Peyer's patch (tissue), 4 donors: Measurements from ENCODE around the gene TMC5. TPM values are rescaled to one million over a fixed set of nuclear protein-coding genes. Genes with fewer than 3 reads are reported as not detected.
"Not testable (repeated sequence)": the region's sequence is repeated elsewhere in the genome, so short reads cannot be mapped to it uniquely, and the experiment has no call there.

Experiments
- DNase-seq, 3 donors: peaks; one replicate each; pipeline ENCODE4 v3.0.0-alpha.2; 2017 to 2019
- H3K27ac ChIP-seq, 4 donors: fragments of 200-600 bp; sonication (generic); one replicate each; pipeline ENCODE4 v1.5.1; 2016 to 2019
- H3K27me3 ChIP-seq, 2 donors: fragments of 200-600 bp; sonication (generic); one replicate each; pipeline ENCODE4 v1.5.1; 2019
- H3K36me3 ChIP-seq, 3 donors: fragments of 200-600 bp; sonication (generic); one replicate each; pipeline ENCODE4 v1.5.1; 2016 to 2019
- H3K4me1 ChIP-seq, 4 donors: fragments of 200-600 bp; sonication (generic); one replicate each; pipeline ENCODE4 v1.5.1; 2016 to 2019
- H3K4me3 ChIP-seq, 4 donors: fragments of 200-600 bp; sonication (generic); 1 replicate in 3 of 4; 2 replicates in 1 of 4; pipeline ENCODE4 v1.5.1; 2016 to 2019; ENCODE audit warnings: mild to moderate bottlenecking in 1 of 4
- H3K9me3 ChIP-seq, 4 donors: fragments of 200-600 bp; sonication (generic); one replicate each; pipeline ENCODE4 v1.5.1; 2016 to 2019; ENCODE audit warnings: mild to moderate bottlenecking in 1 of 4
- POLR2A ChIP-seq, 2 donors: fragments of 450-650 bp; IDR thresholded peaks; one replicate each; pipeline ENCODE4 v1.5.1; 2017; ENCODE audit warnings: antibody characterized with exemption in 2 of 2, mild to moderate bottlenecking in 2 of 2, moderate library complexity in 2 of 2
- total RNA-seq, 4 donors: library from RNA; depleted of rRNA; stranded (reverse); fragments of >200 nt; gene quantifications; one replicate each; pipeline ENCODE4 v1.1.0, GENCODE V29; 2016
- TF ChIP-seq, protein P1 (sequence below), 6 experiments: fragments of 450-650 bp in 4 of 6; fragments of 200-600 bp in 2 of 6; sonication (generic) in 1 of 6; IDR thresholded peaks; one replicate each; pipeline ENCODE4 v1.5.1; 2017 to 2019; ENCODE audit warnings: antibody characterized with exemption in 6 of 6, mild to moderate bottlenecking in 3 of 6, moderate library complexity in 1 of 6

TMC5 gene
- total RNA-seq, 4 donors from 2014 or later = 26.4 to 218 (median 175) TPM

DNA sequence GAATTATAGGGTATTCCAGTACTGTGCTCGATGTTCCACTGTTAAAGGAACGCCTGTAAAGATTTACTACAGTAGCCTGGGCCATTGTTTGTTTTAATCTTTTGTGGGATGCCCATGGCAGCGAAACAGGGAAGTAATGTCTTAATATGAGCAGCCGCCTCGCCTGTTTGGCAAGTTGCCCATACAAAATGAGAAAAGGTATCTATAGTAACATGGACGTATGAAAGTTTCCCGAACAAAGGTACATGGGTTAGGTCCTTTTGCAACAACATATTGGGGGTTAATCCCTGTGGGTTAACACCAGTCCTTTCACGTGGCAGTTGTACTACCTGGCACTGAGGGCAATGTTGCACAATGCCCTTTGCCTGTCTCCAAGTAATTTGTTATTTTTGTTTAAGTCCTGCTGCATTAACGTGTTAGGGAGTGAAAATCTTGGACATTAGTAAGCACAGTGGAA, 21.1 kb upstream of the TMC5 start:
- Histone ChIP-seq H3K4me1 (peaks cover 0 to 22% (median 1%) of the 10 kb centered on the region in 4 donors), H3K27me3 (no peaks in the 10 kb centered on the region), H3K36me3 (no peaks in the 10 kb centered on the region), H3K9me3 (peaks cover 0 to 15% (median 0%) of the 10 kb centered on the region in 4 donors), H3K27ac (peak overlapping the region in 3 of 4 donors; percentile 59 to 76 (median 59)), H3K4me3 (no peak overlapping the region)
- TF ChIP-seq, protein P1, sequence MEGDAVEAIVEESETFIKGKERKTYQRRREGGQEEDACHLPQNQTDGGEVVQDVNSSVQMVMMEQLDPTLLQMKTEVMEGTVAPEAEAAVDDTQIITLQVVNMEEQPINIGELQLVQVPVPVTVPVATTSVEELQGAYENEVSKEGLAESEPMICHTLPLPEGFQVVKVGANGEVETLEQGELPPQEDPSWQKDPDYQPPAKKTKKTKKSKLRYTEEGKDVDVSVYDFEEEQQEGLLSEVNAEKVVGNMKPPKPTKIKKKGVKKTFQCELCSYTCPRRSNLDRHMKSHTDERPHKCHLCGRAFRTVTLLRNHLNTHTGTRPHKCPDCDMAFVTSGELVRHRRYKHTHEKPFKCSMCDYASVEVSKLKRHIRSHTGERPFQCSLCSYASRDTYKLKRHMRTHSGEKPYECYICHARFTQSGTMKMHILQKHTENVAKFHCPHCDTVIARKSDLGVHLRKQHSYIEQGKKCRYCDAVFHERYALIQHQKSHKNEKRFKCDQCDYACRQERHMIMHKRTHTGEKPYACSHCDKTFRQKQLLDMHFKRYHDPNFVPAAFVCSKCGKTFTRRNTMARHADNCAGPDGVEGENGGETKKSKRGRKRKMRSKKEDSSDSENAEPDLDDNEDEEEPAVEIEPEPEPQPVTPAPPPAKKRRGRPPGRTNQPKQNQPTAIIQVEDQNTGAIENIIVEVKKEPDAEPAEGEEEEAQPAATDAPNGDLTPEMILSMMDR (IDR thresholded peaks at IDR 0.05) = no peak
- TF ChIP-seq POLR2A (IDR thresholded peaks at IDR 0.05) = no peak
- peak in 2 of 3 donors; percentile 60 to 82 for DNase-seq

DNA sequence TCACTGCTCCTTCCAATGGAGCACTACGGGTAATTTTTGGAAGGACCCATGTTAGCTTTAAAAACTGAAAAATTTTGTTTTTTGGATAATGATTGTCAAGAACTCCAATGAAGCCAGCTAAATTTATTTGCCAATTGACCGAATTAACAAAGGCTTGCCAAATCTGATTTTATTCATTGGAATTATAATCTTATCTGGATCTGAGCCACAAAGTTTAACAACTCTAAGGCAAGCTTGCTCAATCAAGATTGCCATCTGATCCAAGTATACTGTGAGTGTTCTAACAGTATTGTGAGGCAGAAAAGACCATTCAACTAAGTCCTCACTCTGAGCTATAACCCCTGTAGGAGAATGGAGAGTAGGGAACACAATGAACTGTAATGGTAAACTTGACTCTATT, 20.3 kb upstream of the TMC5 start:
- not testable (repeated sequence) for H3K4me3 ChIP-seq, H3K36me3 ChIP-seq, DNase-seq, H3K27me3 ChIP-seq
- peak overlapping the region in 3 of 4 donors; percentile 59 to 76 (median 59) for H3K27ac ChIP-seq
- H3K4me1 ChIP-seq = peaks cover 0 to 22% (median 1%) of the 10 kb centered on the region in 4 donors
- peaks cover 0 to 19% (median 0%) of the 10 kb centered on the region in 4 donors for H3K9me3 ChIP-seq

DNA sequence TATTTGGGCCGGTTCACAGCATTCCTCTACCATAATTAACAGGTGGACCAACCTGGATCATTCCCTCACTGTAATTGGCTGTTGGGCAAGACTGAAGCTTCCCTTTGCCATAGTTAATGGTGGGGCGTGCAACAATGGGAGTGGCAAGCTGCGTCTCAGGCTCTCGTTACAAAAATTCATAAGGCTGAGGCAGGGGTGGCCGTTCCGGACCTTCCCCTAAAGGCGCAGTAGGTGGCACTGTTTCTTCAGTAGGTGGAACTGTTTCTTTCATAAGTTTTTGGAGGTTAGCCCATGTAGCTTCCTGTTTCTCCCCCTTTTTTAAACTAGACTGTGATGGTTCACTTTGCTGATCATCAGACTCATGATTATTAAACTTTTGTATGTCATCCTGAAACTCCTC, 17.0 kb upstream of the TMC5 start:
- Histone ChIP-seq H3K27me3 (no peaks in the 10 kb centered on the region), H3K36me3 (no peaks in the 10 kb centered on the region), H3K9me3 (peaks cover 0 to 19% (median 0%) of the 10 kb centered on the region in 4 donors), H3K4me3 (no peak overlapping the region), H3K27ac (no peak overlapping the region), H3K4me1 (peaks cover 0 to 6% (median 0%) of the 10 kb centered on the region in 4 donors)
- DNase-seq = no peak
- TF ChIP-seq, protein P1 (IDR thresholded peaks at IDR 0.05) = no peak
- TF ChIP-seq POLR2A (IDR thresholded peaks at IDR 0.05) = no peak

DNA sequence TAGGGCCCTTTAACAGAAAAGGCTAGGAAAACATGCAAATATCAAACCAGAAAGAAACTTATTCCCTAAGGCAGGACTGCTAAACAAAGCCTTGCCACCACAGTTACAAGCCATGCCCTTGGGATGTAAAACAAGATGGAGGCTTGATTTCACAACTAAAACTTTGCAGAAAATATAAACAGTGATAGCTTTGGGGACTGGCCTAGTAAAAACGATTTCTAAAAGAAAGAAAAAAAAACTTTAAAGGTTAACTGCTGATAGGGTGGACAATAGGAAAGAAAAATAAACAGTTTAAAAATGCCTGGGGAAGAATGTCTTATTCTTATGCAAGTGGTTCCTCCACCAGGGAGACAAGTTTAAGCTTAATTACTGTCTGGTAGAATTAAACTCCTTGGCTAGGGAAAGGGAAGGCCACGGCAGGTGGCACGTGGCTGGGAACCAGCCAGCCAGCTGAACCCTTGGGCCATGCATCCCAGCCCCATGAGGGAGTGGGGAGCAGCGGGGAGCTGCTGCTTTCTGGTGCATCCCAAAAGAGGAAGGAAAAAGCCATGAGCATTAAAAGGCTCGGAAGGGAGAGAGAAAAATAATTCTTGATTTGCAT, 10.7 kb upstream of the TMC5 start:
- no peak overlapping the region for H3K4me3 ChIP-seq
- TF ChIP-seq, protein P1 (IDR thresholded peaks at IDR 0.05) = no peak
- TF ChIP-seq POLR2A (IDR thresholded peaks at IDR 0.05) = no peak

DNA sequence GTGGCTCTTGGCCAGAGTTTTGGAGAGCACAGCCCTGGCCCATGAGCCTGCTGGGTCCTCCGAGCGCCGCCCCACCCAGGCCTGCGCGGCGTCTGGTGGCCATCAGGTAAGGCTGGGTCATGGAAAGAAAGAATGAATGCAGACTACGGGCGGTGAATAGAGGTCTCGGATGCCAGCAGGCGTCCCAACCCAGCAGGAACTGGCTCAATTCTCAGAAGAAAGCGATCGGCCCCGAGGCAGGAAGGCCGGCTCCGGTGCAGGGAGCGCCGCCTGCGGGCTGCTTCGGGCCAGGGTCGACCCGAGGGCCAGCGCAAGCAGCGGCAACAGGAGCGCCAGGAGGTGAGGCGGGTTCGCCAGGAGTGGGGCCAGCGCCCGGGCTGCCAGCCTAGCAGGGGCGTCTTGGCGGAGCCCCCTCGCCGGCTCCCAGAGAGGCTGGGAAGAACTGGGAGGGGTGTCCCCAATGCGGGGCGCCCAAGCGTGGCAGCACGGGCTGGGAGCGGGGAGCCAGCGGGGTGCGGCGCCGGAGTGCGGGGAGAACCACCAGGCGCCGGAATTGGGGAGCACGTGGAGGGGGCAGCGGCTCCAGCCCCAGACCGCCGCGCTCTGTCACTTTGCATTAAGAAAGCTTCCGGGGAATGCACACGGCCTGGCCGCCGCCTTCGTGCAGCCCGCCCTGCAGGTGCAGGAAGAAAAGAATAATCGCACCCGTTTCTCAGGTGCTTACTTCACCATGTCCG, 7.1 kb upstream of the TMC5 start:
- peak overlapping the region; percentile 31 to 76 (median 56) for H3K4me3 ChIP-seq
- no peaks in the 10 kb centered on the region for H3K36me3 ChIP-seq
- H3K27ac ChIP-seq = peak overlapping the region in 3 of 4 donors; percentile 70 to 89 (median 86)
- DNase-seq = peak in 2 of 3 donors; percentile 75 to 85
- peaks cover 0 to 7% (median 4%) of the 10 kb centered on the region in 4 donors for H3K9me3 ChIP-seq
- H3K27me3 ChIP-seq = peaks cover 0 to 7% of the 10 kb centered on the region in 2 donors
- peaks cover 0 to 26% (median 3%) of the 10 kb centered on the region in 4 donors for H3K4me1 ChIP-seq
- TF ChIP-seq, protein P1 (IDR thresholded peaks at IDR 0.05) = peak in 4 of 6 experiments; percentile 19 to 73 (median 64)
- TF ChIP-seq POLR2A (IDR thresholded peaks at IDR 0.05) = no peak

More for the DNA sequence above, 10.7 kb upstream of the TMC5 start:
- H3K9me3 ChIP-seq = peaks cover 0 to 7% (median 4%) of the 10 kb centered on the region in 4 donors
- H3K36me3 ChIP-seq = no peaks in the 10 kb centered on the region
- peaks cover 0 to 15% (median 3%) of the 10 kb centered on the region in 4 donors for H3K4me1 ChIP-seq
- peaks cover 0 to 7% of the 10 kb centered on the region in 2 donors for H3K27me3 ChIP-seq
- DNase-seq = no peak
- H3K27ac ChIP-seq = no peak overlapping the region

DNA sequence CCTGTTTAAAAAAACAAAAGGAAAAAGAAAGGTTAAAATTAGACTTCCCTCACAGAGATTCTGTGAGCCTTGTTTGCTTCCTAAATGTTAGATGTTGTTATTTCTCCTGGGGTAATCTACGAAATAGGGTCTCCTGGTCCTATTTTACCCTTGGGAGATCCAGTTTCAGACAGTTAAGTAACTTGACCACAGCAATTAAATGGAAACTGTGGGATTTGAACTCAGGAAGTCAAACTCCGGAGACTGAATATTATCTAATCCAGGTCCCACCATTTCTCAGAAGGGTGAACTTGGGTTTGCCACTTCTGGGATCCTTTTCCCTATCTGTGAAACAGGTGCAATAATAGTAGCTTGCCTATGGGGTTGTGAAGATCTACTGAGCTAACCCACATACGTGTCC, 6.4 kb upstream of the TMC5 start:
- TF ChIP-seq, protein P1 (IDR thresholded peaks at IDR 0.05) = peak in 1 of 6 experiments; percentile 6
- no peak for TF ChIP-seq POLR2A (IDR thresholded peaks at IDR 0.05)
- Histone ChIP-seq H3K36me3 (no peaks in the 10 kb centered on the region), H3K27me3 (peaks cover 0 to 7% of the 10 kb centered on the region in 2 donors), H3K27ac (peak overlapping the region in 3 of 4 donors; percentile 70 to 89 (median 86)), H3K4me3 (peak overlapping the region in 3 of 4 donors; percentile 41 to 76 (median 72)), H3K4me1 (peaks cover 0 to 27% (median 3%) of the 10 kb centered on the region in 4 donors), H3K9me3 (peaks cover 0 to 7% (median 4%) of the 10 kb centered on the region in 4 donors)
- no peak for DNase-seq

DNA sequence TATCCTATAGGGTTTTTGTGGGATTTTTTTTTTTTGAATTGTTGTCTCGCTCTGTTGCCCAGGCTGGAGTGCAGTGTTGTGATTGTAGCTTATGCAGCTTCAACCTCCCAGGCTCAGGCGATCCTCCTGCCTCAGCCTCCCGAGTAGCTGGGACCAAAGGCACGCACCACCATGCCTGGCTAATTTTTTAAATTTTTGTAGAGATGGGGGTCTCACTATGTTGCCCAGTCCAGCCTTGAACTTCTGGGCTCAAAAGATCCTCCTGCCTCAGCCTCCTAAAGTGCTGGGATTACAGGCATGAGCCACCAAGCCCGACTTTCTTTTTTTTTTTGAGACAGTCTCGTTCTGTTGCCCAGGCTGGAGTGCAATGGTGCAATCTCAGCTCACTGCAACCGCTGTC, 5.6 kb upstream of the TMC5 start:
- not testable (repeated sequence) for H3K36me3 ChIP-seq, H3K9me3 ChIP-seq, DNase-seq, H3K27ac ChIP-seq, H3K27me3 ChIP-seq
- H3K4me1 ChIP-seq = peaks cover 0 to 27% (median 3%) of the 10 kb centered on the region in 4 donors
- H3K4me3 ChIP-seq = peak overlapping the region in 1 of 4 donors; percentile 76
